Sigmoid colon (tissue), 4 donors: ENCODE measurements around the gene B4GALNT2.

Source experiments
- EP300 ChIP-seq, 4 donors: sonication (generic); formaldehyde crosslinking; IDR thresholded peaks; one replicate each; pipeline ENCODE4 v1.6.1; 2017; ENCODE audit warnings: antibody characterized with exemption in 4 of 4
- POLR2A ChIP-seq, 2 donors: fragments of 450-650 bp; IDR thresholded peaks; one replicate each; pipeline ENCODE4 v1.6.1; 2016; ENCODE audit warnings: antibody characterized with exemption in 2 of 2, mild to moderate bottlenecking in 2 of 2, moderate library complexity in 2 of 2
- TF ChIP-seq, protein P1 (sequence below), 4 experiments: fragments of 450-650 bp in 3 of 4; fragments of 200-600 bp in 1 of 4; IDR thresholded peaks; one replicate each; pipeline ENCODE4 v1.5.1; 2016 to 2019; ENCODE audit warnings: antibody characterized with exemption in 4 of 4, mild to moderate bottlenecking in 3 of 4, moderate library complexity in 2 of 4

DNA sequence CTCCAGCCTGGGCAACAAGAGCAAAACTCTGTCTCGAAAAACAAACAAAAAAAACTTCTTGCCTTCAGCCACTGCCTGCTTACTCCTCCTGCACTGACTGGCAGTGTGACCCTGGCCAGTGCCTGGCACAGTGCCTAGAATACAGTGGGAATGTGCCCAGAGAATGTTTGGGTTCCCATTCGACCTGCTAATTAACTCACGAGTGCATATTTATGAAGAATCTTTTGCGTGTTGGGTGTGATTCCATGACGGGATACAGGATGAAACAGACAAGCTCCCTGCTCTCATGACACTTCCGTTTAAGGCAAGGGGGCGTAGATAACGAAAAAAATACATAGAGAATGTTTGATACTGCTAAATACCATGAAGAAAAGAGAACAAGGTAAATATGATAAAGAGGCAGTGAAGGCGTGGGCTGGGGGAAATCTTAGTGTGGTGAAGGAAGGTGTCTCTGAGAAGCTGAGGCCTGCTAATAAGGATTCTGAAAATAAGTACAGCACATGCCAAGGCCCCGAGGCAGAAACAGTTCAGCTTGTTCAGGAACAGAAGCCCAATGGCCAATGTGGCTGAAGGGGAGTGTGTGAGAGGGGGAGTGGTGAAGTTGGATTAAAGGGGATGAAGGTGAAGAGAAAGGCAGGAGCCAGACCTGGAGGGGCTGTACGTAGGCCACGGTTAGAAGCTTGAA, 82.2 kb downstream of the B4GALNT2 start:
- TF ChIP-seq, protein P1, sequence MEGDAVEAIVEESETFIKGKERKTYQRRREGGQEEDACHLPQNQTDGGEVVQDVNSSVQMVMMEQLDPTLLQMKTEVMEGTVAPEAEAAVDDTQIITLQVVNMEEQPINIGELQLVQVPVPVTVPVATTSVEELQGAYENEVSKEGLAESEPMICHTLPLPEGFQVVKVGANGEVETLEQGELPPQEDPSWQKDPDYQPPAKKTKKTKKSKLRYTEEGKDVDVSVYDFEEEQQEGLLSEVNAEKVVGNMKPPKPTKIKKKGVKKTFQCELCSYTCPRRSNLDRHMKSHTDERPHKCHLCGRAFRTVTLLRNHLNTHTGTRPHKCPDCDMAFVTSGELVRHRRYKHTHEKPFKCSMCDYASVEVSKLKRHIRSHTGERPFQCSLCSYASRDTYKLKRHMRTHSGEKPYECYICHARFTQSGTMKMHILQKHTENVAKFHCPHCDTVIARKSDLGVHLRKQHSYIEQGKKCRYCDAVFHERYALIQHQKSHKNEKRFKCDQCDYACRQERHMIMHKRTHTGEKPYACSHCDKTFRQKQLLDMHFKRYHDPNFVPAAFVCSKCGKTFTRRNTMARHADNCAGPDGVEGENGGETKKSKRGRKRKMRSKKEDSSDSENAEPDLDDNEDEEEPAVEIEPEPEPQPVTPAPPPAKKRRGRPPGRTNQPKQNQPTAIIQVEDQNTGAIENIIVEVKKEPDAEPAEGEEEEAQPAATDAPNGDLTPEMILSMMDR (IDR thresholded peaks at IDR 0.05) = no peak
- no peak for TF ChIP-seq POLR2A (IDR thresholded peaks at IDR 0.05)
- no peak for TF ChIP-seq EP300 (IDR thresholded peaks at IDR 0.05)
